GM12865 (cell line): ENCODE measurements around the gene FBXO40.

ENCODE experiments used
- DNase-seq: peaks from one replicate; pipeline ENCODE4 v3.0.0; 2010; ENCODE audit warnings: low read depth
- H3K4me3 ChIP-seq: 2 replicates; pipeline ENCODE4 v1.5.1; 2011; ENCODE audit warnings: mild to moderate bottlenecking, low read depth, low read length, control low read depth
- TF ChIP-seq, protein P1 (sequence below): IDR thresholded peaks from 2 replicates; pipeline ENCODE4 v1.5.1; 2011; ENCODE audit warnings: low read length, control low read depth, low read depth, inconsistent platforms; ENCODE audit not compliant: insufficient read depth; ENCODE audit errors: missing control alignments

FBXO40 gene

GRCh38 chr3:121661376-121661775, 68.2 kb downstream of the FBXO40 start:
- TF ChIP-seq, protein P1, sequence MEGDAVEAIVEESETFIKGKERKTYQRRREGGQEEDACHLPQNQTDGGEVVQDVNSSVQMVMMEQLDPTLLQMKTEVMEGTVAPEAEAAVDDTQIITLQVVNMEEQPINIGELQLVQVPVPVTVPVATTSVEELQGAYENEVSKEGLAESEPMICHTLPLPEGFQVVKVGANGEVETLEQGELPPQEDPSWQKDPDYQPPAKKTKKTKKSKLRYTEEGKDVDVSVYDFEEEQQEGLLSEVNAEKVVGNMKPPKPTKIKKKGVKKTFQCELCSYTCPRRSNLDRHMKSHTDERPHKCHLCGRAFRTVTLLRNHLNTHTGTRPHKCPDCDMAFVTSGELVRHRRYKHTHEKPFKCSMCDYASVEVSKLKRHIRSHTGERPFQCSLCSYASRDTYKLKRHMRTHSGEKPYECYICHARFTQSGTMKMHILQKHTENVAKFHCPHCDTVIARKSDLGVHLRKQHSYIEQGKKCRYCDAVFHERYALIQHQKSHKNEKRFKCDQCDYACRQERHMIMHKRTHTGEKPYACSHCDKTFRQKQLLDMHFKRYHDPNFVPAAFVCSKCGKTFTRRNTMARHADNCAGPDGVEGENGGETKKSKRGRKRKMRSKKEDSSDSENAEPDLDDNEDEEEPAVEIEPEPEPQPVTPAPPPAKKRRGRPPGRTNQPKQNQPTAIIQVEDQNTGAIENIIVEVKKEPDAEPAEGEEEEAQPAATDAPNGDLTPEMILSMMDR: no peak

DNA sequence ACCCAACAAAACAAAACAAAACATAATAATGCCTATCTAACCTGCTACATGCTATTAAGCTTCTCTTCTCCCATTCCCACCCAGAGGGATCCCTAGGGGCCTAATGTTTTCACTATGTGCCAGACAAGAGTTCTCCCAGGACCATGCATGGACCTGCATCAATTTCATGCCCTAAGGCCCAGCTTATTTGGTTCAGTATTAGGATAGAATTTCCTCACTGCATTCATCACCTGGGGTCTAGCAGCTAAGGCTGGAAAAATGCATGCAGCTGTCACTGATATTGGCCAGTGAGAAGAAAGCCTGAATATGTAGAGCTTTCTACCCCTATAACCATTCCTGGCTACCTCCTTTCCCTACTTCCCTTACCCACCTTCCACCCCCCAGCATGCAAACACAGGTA, 69.6 kb downstream of the FBXO40 start:
- no peak for DNase-seq
- TF ChIP-seq, protein P1: no peak
- H3K4me3 ChIP-seq: no peak overlapping the region

More at GRCh38 chr3:121661376-121661775, 68.2 kb downstream of the FBXO40 start:
- DNase-seq: peak; percentile 41
- no peak overlapping the region for H3K4me3 ChIP-seq

DNA sequence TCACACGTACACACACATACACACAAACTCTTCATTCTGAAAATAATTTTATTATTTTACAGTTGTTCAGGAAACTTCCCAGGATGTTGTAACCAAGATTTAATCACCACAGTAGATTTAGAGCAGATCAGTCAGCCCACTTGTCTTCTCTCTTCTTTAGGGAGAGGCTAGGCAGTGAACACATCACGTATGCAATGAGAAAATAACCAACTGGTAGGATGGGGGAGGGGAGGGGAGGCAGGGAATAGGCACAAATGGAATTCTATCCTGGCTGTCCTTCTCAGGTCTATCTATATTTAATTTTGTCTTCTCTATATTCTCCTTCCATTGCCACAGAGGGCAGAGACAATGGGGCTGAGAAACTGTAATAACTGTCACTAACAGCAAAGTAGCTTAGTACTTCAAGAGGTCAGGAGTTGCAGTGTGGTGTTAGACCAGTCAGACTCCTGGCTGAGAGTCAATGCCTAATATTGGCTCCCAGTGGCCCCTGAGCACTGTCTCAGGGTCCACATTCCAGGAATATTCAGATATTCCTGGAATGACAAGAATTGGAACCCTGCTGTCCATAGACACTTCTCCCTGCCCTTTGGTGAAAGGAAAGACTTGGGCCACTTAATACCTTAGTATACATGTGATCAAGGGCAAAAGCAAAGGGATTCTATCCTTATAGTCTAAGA, 70.1 kb downstream of the FBXO40 start:
- TF ChIP-seq, protein P1: no peak
- H3K4me3 ChIP-seq: no peak overlapping the region
- DNase-seq: no peak

DNA sequence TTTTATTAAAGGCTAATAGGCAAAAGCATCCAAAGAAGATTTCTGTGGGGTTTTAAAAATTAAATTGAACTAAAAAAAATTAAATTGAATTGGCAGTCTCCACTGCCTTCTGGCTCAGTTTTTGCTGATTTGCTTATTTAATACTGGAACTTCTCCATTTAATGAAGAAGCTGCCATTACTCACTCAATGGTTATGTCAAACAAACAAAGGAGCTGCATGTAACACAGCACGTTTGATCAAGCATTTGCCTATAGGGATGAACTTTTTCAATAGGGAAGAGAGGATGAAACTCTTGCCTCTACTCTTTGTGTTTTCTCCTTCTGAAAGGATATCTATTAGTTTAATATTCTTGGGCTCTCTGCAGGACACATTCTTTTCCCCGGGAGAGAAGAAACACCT, 72.3 kb downstream of the FBXO40 start:
- no peak overlapping the region for H3K4me3 ChIP-seq
- TF ChIP-seq, protein P1: no peak
- DNase-seq: no peak

GRCh38 chr3:121667333-121667732, 74.2 kb downstream of the FBXO40 start:
- TF ChIP-seq, protein P1: no peak
- DNase-seq: no peak
- no peak overlapping the region for H3K4me3 ChIP-seq

GRCh38 chr3:121670676-121671075, 77.5 kb downstream of the FBXO40 start:
- TF ChIP-seq, protein P1: no peak
- H3K4me3 ChIP-seq: no peak overlapping the region
- no peak for DNase-seq

- no peak for DNase-seq
- H3K4me3 ChIP-seq: no peak overlapping the region
- TF ChIP-seq, protein P1: no peak
Measured at GRCh38 chr3:121677141-121677540, 84.0 kb downstream of the FBXO40 start.
